B cell (primary cell): Measurements from ENCODE around the gene DOCK4. TPM values are rescaled to one million over a fixed set of nuclear protein-coding genes. Genes with fewer than 3 reads are reported as not detected.

Experiments
- ATAC-seq: fragments of 200-7000 bp; cut with Tn5 transposase; one replicate; pipeline ENCODE4 v1.10.0; 2021; ENCODE audit warnings: low read depth, mild to moderate bottlenecking, moderate number of reproducible peaks, moderate library complexity
- CTCF ChIA-PET: fragments of 350-600 bp; sonication (Branson Sonifier 250); formaldehyde crosslinking; loops from one replicate; lab custom pipeline; 2021; ENCODE audit warnings: antibody characterized with exemption, inconsistent platforms; lab: Charles Lee
- POLR2A ChIA-PET: fragments of 350-600 bp; sonication (Branson Sonifier 250); formaldehyde crosslinking; loops from one replicate; lab custom pipeline; 2021; ENCODE audit warnings: antibody characterized with exemption; lab: Charles Lee
- DNase-seq: peaks from one replicate; pipeline ENCODE4 v3.0.0; 2013
- H2AFZ ChIP-seq: 2 replicates; pipeline ENCODE4 v1.6.1; 2012; ENCODE audit warnings: mild to moderate bottlenecking, low read depth, low read length; ENCODE audit not compliant: insufficient read depth, poor library complexity, severe bottlenecking
- H3K27ac ChIP-seq, 2 donors: 1 replicate in 1 of 2; 2 replicates in 1 of 2; pipeline ENCODE4 v1.5.1; 2012 to 2013; ENCODE audit warnings: low read length in 2 of 2, mild to moderate bottlenecking in 2 of 2, moderate library complexity in 1 of 2
- H3K27me3 ChIP-seq, 4 experiments: fragments of 200-600 bp in 1 of 4; sonication (generic) in 1 of 4; replicated peaks in 1 of 4; 1 replicate in 2 of 4; 2 replicates in 2 of 4; pipeline versions ENCODE4 v1.6.1 to v1.7.0; 2013 to 2016; ENCODE audit warnings: low read length in 3 of 4, mild to moderate bottlenecking in 2 of 4, mixed read lengths in 1 of 4, moderate library complexity in 1 of 4; ENCODE audit not compliant: insufficient read depth in 4 of 4, control insufficient read depth in 3 of 4; ENCODE audit errors: control extremely low read depth in 1 of 4
- H3K36me3 ChIP-seq, 2 experiments: replicated peaks in 1 of 2; 1 replicate in 1 of 2; 2 replicates in 1 of 2; pipeline versions ENCODE4 v1.6.1 to v1.7.1; 2013; ENCODE audit warnings: low read length in 1 of 2; ENCODE audit not compliant: insufficient read depth in 2 of 2, control insufficient read depth in 1 of 2; ENCODE audit errors: control extremely low read depth in 1 of 2, extremely low read depth in 1 of 2
- H3K4me1 ChIP-seq, 2 donors: fragments of 200-600 bp in 1 of 2; sonication (generic) in 1 of 2; 1 replicate in 1 of 2; 2 replicates in 1 of 2; pipeline versions ENCODE4 v1.5.1 to v1.6.1; 2013 to 2017; ENCODE audit warnings: low read length in 2 of 2; ENCODE audit not compliant: control insufficient read depth in 2 of 2, insufficient read depth in 2 of 2
- H3K4me2 ChIP-seq: replicated peaks from 2 replicates; pipeline ENCODE3; 2012; ENCODE audit warnings: mild to moderate bottlenecking, low read depth, low read length; ENCODE audit not compliant: poor library complexity, severe bottlenecking
- H3K4me3 ChIP-seq, 5 experiments: fragments of 200-600 bp in 1 of 5; sonication (generic) in 1 of 5; 1 replicate in 3 of 5; 2 replicates in 2 of 5; pipeline versions ENCODE4 v1.5.1 to v1.7.0; 2011 to 2016; ENCODE audit warnings: low read length in 4 of 5, mild to moderate bottlenecking in 4 of 5, low read depth in 2 of 5, control low read depth in 1 of 5, moderate library complexity in 1 of 5; ENCODE audit not compliant: insufficient read depth in 1 of 5; ENCODE audit errors: control extremely low read depth in 1 of 5, extremely low read depth in 1 of 5
- H3K79me2 ChIP-seq: fragments of 200-600 bp; sonication (generic); one replicate; pipeline ENCODE4 v1.6.0; 2016; ENCODE audit warnings: low read length; ENCODE audit not compliant: control insufficient read depth, insufficient read depth
- H3K9ac ChIP-seq: fragments of 200-600 bp; sonication (generic); 2 replicates; pipeline ENCODE4 v1.6.1; 2017; ENCODE audit warnings: mild to moderate bottlenecking, low read length, moderate library complexity
- H3K9me3 ChIP-seq, 3 donors: one replicate each; pipeline versions ENCODE4 v1.6.1 to v1.7.1; 2013; ENCODE audit warnings: low read length in 2 of 3; ENCODE audit not compliant: control insufficient read depth in 2 of 3, insufficient read depth in 1 of 3; ENCODE audit errors: control extremely low read depth in 1 of 3
- H4K20me1 ChIP-seq: 2 replicates; pipeline ENCODE4 v1.6.0; 2012; ENCODE audit warnings: mild to moderate bottlenecking, low read length; ENCODE audit not compliant: insufficient read depth, control insufficient read depth, poor library complexity, severe bottlenecking
- H3K27ac Mint-ChIP-seq: one replicate; pipeline ENCODE4 v1.8.0; 2021; ENCODE audit warnings: mixed read lengths
- H3K27me3 Mint-ChIP-seq: one replicate; pipeline ENCODE4 v1.8.0; 2021; ENCODE audit warnings: mixed read lengths
- H3K4me1 Mint-ChIP-seq: one replicate; pipeline ENCODE4 v1.8.0; 2021; ENCODE audit warnings: mixed read lengths
- H3K4me3 Mint-ChIP-seq: one replicate; pipeline ENCODE4 v1.8.0; 2021; ENCODE audit warnings: mixed read lengths
- H3K9me3 Mint-ChIP-seq: one replicate; pipeline ENCODE4 v1.8.0; 2022; ENCODE audit warnings: mixed read lengths; ENCODE audit not compliant: insufficient read depth
- EZH2 ChIP-seq: IDR thresholded peaks from 2 replicates; pipeline ENCODE4 v1.6.1; 2012; ENCODE audit warnings: borderline replicate concordance, low read depth, mild to moderate bottlenecking, moderate library complexity, low read length; ENCODE audit not compliant: insufficient read depth, poor library complexity, severe bottlenecking
- WGBS: methylation state at CpG from one replicate; pipeline ENCODE4 v1.1.5; 2013; ENCODE audit warnings: missing lambda C conversion rate; ENCODE audit not compliant: insufficient coverage; 5-methylcytosine and 5-hydroxymethylcytosine counted together
- intact Hi-C: fragments of 100-400 bp; cut with micrococcal nuclease; formaldehyde crosslinking; loops from one replicate; pipeline ENCODE4 v1.10.0; 2022
- polyA plus RNA-seq: library from polyadenylated mRNA; depleted of rRNA; stranded (reverse); fragments of >200 nt; gene quantifications from 2 replicates; pipeline ENCODE4 v1.2.3, GENCODE V29; 2012
- total RNA-seq, 2 donors: library from RNA; stranded (reverse); fragments of 120-200 nt in 1 of 2; gene quantifications; 1 replicate in 1 of 2; 2 replicates in 1 of 2; pipeline versions ENCODE4 v1.2.3 to v1.2.4, GENCODE V29; 2013 to 2022
- TF ChIP-seq, protein P1 (sequence below): fragments of 200-600 bp; IDR thresholded peaks from one replicate; pipeline ENCODE4 v1.8.0; 2022; ENCODE audit warnings: antibody characterized with exemption, mild to moderate bottlenecking

DOCK4 gene
- total and polyA plus RNA-seq, 2 donors (not counting 1 experiment from before 2014, with no cell fraction given) = 0.03 to 4.1 TPM

DNA sequence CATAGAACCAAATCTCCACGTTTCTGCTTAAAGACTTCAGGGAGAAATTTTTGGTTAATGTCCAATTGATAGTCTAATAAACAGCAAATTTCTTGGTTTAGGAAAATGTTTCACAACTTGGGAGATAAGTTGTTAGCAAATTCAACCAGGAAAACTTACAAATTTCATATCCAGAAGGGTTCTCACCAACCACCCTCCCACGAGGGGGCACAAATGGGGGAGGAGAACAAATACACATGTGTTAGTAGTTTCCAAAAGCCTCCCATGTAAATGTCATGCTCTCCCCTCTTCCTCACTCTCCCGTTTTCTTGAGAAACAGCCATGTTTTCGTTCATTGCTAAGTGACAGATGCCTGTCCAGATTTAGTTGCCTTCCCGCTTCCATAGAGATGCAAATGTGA lies 10.5 kb downstream of the DOCK4 start:
- Histone ChIP-seq H3K27ac (no peak overlapping the region), H3K9me3 (peaks cover 0 to 2% (median 0%) of the 10 kb centered on the region in 3 donors), H3K79me2 (no peaks in the 10 kb centered on the region), H2AFZ (no peak overlapping the region), H3K4me3 (no peak overlapping the region), H3K9ac (no peak overlapping the region), H3K4me1 (no peaks in the 10 kb centered on the region), H3K36me3 (no peaks in the 10 kb centered on the region), H4K20me1 (no peaks in the 10 kb centered on the region), H3K4me2 (no peak overlapping the region), H3K27me3 (peaks cover 0 to 9% (median 4%) of the 10 kb centered on the region in 4 experiments)
- WGBS = 94% methylated on average over 3 of the region's 5 CpGs
- Mint-ChIP-seq H3K27me3 (peaks cover 39% of the 10 kb centered on the region), H3K4me3 (no peak overlapping the region), H3K9me3 (no peaks in the 10 kb centered on the region), H3K4me1 (no peaks in the 10 kb centered on the region), H3K27ac (no peak overlapping the region)
- intact Hi-C loops = no loop called here
- ChIA-PET CTCF (no interaction called here), POLR2A (no interaction called here)
- no peak for TF ChIP-seq EZH2
- TF ChIP-seq, protein P1, sequence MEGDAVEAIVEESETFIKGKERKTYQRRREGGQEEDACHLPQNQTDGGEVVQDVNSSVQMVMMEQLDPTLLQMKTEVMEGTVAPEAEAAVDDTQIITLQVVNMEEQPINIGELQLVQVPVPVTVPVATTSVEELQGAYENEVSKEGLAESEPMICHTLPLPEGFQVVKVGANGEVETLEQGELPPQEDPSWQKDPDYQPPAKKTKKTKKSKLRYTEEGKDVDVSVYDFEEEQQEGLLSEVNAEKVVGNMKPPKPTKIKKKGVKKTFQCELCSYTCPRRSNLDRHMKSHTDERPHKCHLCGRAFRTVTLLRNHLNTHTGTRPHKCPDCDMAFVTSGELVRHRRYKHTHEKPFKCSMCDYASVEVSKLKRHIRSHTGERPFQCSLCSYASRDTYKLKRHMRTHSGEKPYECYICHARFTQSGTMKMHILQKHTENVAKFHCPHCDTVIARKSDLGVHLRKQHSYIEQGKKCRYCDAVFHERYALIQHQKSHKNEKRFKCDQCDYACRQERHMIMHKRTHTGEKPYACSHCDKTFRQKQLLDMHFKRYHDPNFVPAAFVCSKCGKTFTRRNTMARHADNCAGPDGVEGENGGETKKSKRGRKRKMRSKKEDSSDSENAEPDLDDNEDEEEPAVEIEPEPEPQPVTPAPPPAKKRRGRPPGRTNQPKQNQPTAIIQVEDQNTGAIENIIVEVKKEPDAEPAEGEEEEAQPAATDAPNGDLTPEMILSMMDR = no peak
- no peak for ATAC-seq
- no peak for DNase-seq

DNA sequence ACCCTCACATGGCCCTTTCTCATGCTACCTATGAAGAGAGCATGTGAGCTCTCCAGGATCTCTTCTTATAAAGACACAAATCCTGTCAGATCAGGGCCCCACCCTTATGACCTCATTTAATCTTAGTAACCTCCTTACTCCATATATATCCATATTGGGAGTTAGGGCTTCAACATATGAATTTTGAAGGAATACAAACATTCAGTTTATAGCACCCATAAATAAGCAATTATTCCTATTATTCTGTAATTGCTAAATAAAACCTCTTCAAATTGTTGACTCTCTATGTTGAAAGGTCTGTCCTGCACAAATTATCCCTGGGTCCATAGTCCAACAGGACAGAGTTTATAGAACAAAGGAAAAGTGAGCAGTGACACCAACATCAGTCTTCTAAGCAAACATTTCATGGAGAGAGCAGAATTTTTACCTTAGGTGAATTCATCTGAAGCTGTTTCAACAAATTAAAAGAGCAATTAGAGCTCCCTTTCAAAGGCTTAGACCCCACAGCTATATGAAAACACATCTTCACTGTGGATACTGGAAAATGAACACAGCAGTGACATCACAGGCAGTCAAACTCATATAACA lies 12.2 kb downstream of the DOCK4 start:
- POLR2A ChIA-PET = no interaction called here

More for the DNA sequence above, 12.2 kb downstream of the DOCK4 start:
- CTCF ChIA-PET = no interaction called here
- Histone ChIP-seq H4K20me1 (no peaks in the 10 kb centered on the region), H3K9ac (no peak overlapping the region), H3K4me1 (no peaks in the 10 kb centered on the region), H3K4me3 (no peak overlapping the region), H3K79me2 (no peaks in the 10 kb centered on the region), H2AFZ (no peak overlapping the region), H3K4me2 (no peak overlapping the region), H3K27me3 (peaks cover 0 to 12% (median 4%) of the 10 kb centered on the region in 4 experiments), H3K9me3 (peaks cover 0 to 2% (median 0%) of the 10 kb centered on the region in 3 donors), H3K27ac (no peak overlapping the region), H3K36me3 (no peaks in the 10 kb centered on the region)
- TF ChIP-seq, protein P1 = no peak
- no peak for TF ChIP-seq EZH2
- Mint-ChIP-seq H3K4me1 (no peaks in the 10 kb centered on the region), H3K27ac (no peak overlapping the region), H3K4me3 (no peak overlapping the region), H3K27me3 (peaks cover 37% of the 10 kb centered on the region), H3K9me3 (no peaks in the 10 kb centered on the region)
- DNase-seq (no peak), ATAC-seq (no peak)
- intact Hi-C loops = no loop called here
